Stimulated activated naive CD8-positive, alpha-beta T cell treated with anti-CD3 and anti-CD28 coated beads, Interleukin-15, Interleukin-2, amounts not matched to agents 100 ng/mL and 50 ng/mL, for 24 hours (primary cell): Measurements from ENCODE around the gene TRPM3.

Experiments used
- H3K27ac Mint-ChIP-seq: one replicate; pipeline ENCODE4 v1.8.0; 2021; ENCODE audit warnings: mild to moderate bottlenecking, mixed read lengths
- H3K27me3 Mint-ChIP-seq: one replicate; pipeline ENCODE4 v1.8.0; 2021; ENCODE audit warnings: mixed read lengths
- H3K36me3 Mint-ChIP-seq: one replicate; pipeline ENCODE4 v1.8.0; 2021; ENCODE audit warnings: low read depth, mixed read lengths
- H3K4me1 Mint-ChIP-seq: one replicate; pipeline ENCODE4 v1.8.0; 2021; ENCODE audit warnings: low read depth, mixed read lengths
- H3K4me3 Mint-ChIP-seq: one replicate; pipeline ENCODE4 v1.8.0; 2021; ENCODE audit warnings: mild to moderate bottlenecking, mixed read lengths
- H3K9me3 Mint-ChIP-seq: one replicate; pipeline ENCODE4 v1.8.0; 2021; ENCODE audit warnings: mixed read lengths

Gene TRPM3

DNA sequence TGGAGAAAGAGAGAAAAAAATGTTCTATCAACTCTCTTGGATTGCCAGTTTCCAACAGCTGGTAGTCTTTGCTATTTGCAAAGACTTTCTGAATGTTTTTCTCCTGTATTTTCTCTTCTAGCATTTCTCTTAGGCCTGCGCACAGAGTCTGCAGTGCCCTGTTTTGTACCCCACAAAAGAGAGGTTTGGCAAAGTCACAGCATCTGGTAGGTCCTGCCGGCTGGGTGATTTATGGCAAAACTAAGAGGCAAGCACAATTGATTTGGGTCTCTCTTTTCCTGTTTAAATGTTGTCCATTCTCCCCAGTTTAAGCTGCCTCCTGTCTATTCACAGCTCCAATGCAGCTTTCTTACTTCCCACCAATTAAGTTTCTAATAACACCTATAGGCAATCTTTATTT is 193.9 kb downstream of the TRPM3 start:
- H3K27ac Mint-ChIP-seq: no peak overlapping the region
- H3K27me3 Mint-ChIP-seq: no peaks in the 10 kb centered on the region
- no peaks in the 10 kb centered on the region for H3K36me3 Mint-ChIP-seq

DNA sequence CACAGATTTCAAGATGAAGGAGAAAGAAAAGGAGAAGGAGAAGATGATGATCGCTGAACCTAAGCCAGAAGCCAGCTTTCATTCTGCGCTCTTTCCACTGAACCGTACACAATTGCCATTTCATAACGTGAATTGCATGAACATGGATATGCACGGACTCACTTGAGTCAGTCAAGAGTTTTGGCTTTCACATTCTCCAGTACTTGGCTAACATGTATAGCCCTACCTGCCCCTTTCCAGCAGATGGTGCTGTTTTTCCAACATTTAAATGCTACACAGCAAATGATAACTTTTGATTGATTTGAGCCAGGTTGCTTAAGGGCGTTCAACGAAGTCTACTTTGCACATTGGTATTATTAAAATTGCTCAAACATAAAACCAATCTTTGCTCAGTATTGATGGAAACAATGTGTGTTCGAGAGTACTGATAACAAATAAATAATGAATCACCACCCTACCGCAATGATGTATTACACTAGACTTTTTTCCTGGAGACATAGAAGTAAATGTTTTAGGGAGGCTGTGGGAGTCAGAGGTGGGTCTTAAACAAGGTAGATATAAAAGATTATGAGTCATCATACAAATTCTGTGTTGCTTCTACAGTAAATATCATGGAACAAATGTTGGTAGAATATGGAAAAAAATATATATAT is 196.4 kb downstream of the TRPM3 start:
- Mint-ChIP-seq H3K4me3 (no peak overlapping the region), H3K4me1 (no peaks in the 10 kb centered on the region), H3K27me3 (no peaks in the 10 kb centered on the region), H3K9me3 (no peaks in the 10 kb centered on the region), H3K27ac (no peak overlapping the region), H3K36me3 (no peaks in the 10 kb centered on the region)

More for the DNA sequence above, 193.9 kb downstream of the TRPM3 start:
- Mint-ChIP-seq H3K9me3 (no peaks in the 10 kb centered on the region), H3K4me1 (no peaks in the 10 kb centered on the region), H3K4me3 (no peak overlapping the region)

DNA sequence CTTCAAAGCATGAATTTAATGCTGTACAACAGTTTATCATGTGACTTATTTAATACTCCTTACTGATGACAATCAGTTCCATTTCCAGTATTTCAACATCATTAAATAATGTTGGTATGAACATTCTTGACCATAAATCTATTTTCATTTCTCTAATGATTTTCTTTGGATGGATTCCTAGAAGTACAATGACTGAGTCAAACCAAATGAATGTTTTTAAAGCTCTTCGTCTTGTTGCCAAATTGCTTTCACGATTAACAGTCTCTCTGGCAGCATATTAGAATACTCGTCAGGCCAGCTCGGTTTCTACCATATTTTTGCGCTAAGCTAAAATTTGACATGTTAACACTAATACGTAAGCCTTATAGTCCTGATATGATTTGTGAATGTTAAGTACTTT is 197.0 kb downstream of the TRPM3 start:
- no peak overlapping the region for H3K4me3 Mint-ChIP-seq
- no peak overlapping the region for H3K27ac Mint-ChIP-seq
- no peaks in the 10 kb centered on the region for H3K27me3 Mint-ChIP-seq
- H3K9me3 Mint-ChIP-seq: no peaks in the 10 kb centered on the region
- no peaks in the 10 kb centered on the region for H3K4me1 Mint-ChIP-seq
- H3K36me3 Mint-ChIP-seq: no peaks in the 10 kb centered on the region

DNA sequence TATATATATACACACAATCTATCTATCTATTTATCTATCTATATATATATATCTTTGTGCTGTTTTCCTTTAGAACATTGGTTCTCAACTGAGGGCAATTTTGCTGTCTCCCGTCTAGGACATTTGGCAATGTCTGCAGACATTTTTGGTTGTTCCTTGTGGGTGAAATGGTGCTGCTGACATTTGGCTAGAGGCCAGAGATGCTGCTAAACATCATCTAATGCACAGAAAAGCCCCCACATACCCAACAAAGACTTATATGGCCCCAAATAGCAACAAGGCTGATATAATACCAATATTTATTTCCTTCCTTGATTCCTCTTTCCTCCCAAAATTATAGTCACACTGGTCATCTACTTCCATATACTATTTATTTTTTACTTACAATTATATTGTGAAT is 197.5 kb downstream of the TRPM3 start:
- H3K36me3 Mint-ChIP-seq: no peaks in the 10 kb centered on the region

GRCh38 chr9:70921136-70921535 is 200.3 kb downstream of the TRPM3 start:
- no peaks in the 10 kb centered on the region for H3K4me1 Mint-ChIP-seq
- no peaks in the 10 kb centered on the region for H3K27me3 Mint-ChIP-seq
- no peaks in the 10 kb centered on the region for H3K36me3 Mint-ChIP-seq
- H3K27ac Mint-ChIP-seq: no peak overlapping the region
- no peak overlapping the region for H3K4me3 Mint-ChIP-seq
- no peaks in the 10 kb centered on the region for H3K9me3 Mint-ChIP-seq

More for the DNA sequence above, 197.5 kb downstream of the TRPM3 start:
- no peaks in the 10 kb centered on the region for H3K4me1 Mint-ChIP-seq
- no peak overlapping the region for H3K4me3 Mint-ChIP-seq
- H3K27ac Mint-ChIP-seq: no peak overlapping the region
- H3K9me3 Mint-ChIP-seq: no peaks in the 10 kb centered on the region
- H3K27me3 Mint-ChIP-seq: no peaks in the 10 kb centered on the region

DNA sequence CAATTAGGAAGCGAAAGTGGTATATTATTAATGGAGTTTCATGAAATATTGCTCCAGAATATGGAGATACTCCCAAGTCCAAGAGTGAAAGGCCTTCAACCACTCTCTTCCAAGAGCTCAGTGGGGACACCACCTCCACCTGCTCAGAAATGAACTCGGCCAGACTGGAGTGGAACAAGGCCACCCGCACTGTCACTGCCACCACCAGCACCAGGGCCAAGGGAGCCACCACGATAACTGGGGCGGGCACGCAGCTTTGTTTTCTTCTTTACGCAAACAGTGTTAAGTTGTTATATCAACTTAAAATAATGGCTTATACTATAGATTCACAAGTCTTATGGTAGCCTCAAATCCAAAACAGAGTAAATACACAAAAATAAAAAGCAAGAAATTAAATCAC is 204.1 kb downstream of the TRPM3 start:
- Mint-ChIP-seq H3K9me3 (no peaks in the 10 kb centered on the region), H3K36me3 (no peaks in the 10 kb centered on the region), H3K4me1 (no peaks in the 10 kb centered on the region), H3K4me3 (no peak overlapping the region), H3K27ac (no peak overlapping the region), H3K27me3 (no peaks in the 10 kb centered on the region)

DNA sequence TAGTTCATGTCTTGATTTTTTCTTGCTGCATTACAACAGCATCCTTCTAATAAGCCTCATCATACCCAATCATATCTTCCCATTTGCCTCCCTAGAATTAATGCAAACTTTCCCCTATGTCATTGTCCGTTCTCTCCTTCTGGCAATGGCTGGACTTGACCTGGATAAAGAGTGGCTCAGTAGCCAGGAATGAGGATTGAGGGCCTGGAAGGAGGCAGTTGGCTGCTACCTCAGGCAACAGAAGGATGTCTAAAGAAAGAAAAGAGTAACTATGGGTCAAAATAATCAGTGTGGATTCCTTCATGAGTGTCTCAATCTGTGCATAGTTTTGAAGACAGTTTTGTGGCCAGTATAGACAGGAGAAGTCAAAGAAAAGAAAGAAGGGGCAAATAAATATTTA is 209.6 kb downstream of the TRPM3 start:
- H3K4me1 Mint-ChIP-seq: no peaks in the 10 kb centered on the region
- no peaks in the 10 kb centered on the region for H3K9me3 Mint-ChIP-seq
- no peak overlapping the region for H3K27ac Mint-ChIP-seq
- H3K36me3 Mint-ChIP-seq: no peaks in the 10 kb centered on the region
- H3K4me3 Mint-ChIP-seq: no peak overlapping the region
- no peaks in the 10 kb centered on the region for H3K27me3 Mint-ChIP-seq

DNA sequence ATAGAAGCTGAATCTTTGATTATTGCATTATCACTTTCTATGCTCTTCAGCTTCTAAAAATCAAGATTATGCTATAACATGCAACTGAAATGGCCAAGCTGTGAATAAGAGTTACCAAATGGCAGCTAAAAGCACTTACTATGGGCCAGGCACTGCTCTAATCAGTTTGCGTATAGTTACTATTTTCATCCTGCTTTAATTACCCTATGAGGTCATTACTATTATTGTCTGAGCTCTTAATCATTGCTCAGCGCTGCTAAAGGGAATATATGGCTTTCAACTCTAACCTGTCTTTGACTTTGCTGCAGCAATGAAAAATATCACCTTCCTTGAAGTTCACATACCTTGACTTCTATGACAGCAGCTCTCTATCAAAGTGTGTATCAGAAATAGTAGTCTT is 210.8 kb downstream of the TRPM3 start:
- no peaks in the 10 kb centered on the region for H3K36me3 Mint-ChIP-seq
- H3K27ac Mint-ChIP-seq: no peak overlapping the region
- no peaks in the 10 kb centered on the region for H3K9me3 Mint-ChIP-seq
- H3K4me3 Mint-ChIP-seq: no peak overlapping the region
- H3K27me3 Mint-ChIP-seq: no peaks in the 10 kb centered on the region
- H3K4me1 Mint-ChIP-seq: no peaks in the 10 kb centered on the region

DNA sequence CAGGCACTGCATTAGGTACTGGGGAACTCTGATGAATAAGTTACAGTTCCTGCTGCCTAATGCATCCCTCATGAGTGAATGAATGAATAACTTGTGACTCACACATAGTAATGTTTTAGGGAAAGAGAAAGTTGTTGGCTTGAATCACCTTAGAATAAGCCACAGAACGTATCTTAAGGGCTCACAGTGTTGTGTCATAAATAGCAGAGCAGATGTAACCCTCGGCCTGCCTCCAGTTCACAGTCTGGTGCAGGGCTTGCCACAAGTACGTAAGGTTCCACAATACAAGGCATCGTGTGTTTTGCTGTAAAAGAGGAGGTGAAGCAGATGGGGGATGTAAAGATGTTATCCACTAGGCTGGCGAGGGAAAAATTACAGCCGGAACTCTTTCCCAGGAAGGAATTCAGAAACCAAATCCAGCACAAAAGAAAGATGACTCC is 218.7 kb downstream of the TRPM3 start:
- no peak overlapping the region for H3K27ac Mint-ChIP-seq
- no peaks in the 10 kb centered on the region for H3K9me3 Mint-ChIP-seq
- H3K4me1 Mint-ChIP-seq: no peaks in the 10 kb centered on the region
- H3K27me3 Mint-ChIP-seq: no peaks in the 10 kb centered on the region
- no peaks in the 10 kb centered on the region for H3K36me3 Mint-ChIP-seq
- H3K4me3 Mint-ChIP-seq: no peak overlapping the region

DNA sequence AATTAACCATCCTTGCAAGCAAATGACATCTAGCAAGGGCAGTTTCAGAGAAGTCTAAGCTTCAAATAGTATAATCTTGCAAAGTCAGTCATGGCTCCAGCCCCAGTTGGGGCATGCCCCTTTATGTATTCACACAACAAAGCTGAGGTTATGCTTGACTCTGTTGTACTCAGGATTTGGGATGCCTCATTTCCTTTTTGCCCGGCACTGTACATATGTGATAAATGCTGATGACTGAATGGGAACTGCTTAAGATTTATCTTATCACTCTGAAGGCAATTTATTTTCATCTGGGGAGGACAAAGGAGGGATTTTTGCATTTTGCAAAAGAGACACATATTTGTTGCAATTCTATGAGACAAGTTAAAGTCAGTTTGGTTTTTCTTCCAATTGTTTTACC is 219.2 kb downstream of the TRPM3 start:
- Mint-ChIP-seq H3K27me3 (no peaks in the 10 kb centered on the region), H3K9me3 (no peaks in the 10 kb centered on the region), H3K4me1 (no peaks in the 10 kb centered on the region), H3K36me3 (no peaks in the 10 kb centered on the region), H3K4me3 (no peak overlapping the region), H3K27ac (no peak overlapping the region)

GRCh38 chr9:70901746-70902145 is 219.7 kb downstream of the TRPM3 start:
- H3K36me3 Mint-ChIP-seq: no peaks in the 10 kb centered on the region
- H3K4me3 Mint-ChIP-seq: no peak overlapping the region
- no peaks in the 10 kb centered on the region for H3K4me1 Mint-ChIP-seq
- H3K27ac Mint-ChIP-seq: no peak overlapping the region
- H3K27me3 Mint-ChIP-seq: no peaks in the 10 kb centered on the region
- H3K9me3 Mint-ChIP-seq: no peaks in the 10 kb centered on the region

DNA sequence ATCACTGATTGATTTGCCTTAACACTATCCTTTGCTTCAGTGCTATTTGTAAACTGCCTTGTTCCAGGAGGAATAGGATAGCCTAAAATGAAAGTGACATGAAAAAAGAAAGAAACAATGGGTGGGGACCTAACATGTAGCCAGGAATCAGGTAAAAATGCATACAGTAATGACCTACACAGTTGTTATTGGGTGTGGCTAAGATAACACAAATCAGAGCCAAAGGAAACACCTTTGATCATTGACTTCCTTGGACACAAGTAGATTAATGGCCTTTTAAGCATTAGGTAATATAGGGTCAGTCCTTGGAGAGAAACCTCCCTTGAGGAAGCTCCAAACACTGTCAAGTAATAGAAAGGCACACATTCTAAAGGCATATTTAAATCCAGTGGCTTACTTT is 220.4 kb downstream of the TRPM3 start:
- H3K9me3 Mint-ChIP-seq: no peaks in the 10 kb centered on the region
- no peak overlapping the region for H3K4me3 Mint-ChIP-seq
- no peak overlapping the region for H3K27ac Mint-ChIP-seq
- H3K27me3 Mint-ChIP-seq: no peaks in the 10 kb centered on the region
- no peaks in the 10 kb centered on the region for H3K36me3 Mint-ChIP-seq
- H3K4me1 Mint-ChIP-seq: no peaks in the 10 kb centered on the region

DNA sequence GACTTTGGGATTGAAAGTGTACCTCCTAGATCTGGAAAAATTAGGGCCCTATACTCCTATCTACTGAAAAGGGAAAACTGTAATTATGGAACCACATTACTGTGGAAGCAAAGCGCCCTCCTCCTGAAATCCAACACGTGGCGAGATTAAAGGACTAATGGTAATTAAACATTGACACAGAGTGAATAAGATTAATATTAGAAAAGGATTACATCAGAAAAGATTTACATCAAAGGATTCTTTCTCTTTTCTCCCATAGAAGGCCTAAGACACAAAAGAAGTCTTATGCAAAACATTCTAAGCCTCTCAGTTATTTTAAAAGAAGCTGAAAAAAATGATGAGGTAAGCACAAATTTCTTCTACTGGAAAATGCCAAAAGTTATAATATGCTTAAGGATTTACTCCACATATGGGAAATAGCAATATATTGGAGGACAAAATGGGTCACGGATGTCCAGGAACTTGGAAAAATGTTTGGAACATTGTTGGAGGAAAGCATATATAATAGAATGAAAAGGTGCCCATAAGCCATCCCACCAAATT is 227.8 kb downstream of the TRPM3 start:
- H3K4me3 Mint-ChIP-seq: no peak overlapping the region
- no peaks in the 10 kb centered on the region for H3K27me3 Mint-ChIP-seq
- no peak overlapping the region for H3K27ac Mint-ChIP-seq
- H3K36me3 Mint-ChIP-seq: no peaks in the 10 kb centered on the region
- H3K9me3 Mint-ChIP-seq: no peaks in the 10 kb centered on the region
- H3K4me1 Mint-ChIP-seq: no peaks in the 10 kb centered on the region

DNA sequence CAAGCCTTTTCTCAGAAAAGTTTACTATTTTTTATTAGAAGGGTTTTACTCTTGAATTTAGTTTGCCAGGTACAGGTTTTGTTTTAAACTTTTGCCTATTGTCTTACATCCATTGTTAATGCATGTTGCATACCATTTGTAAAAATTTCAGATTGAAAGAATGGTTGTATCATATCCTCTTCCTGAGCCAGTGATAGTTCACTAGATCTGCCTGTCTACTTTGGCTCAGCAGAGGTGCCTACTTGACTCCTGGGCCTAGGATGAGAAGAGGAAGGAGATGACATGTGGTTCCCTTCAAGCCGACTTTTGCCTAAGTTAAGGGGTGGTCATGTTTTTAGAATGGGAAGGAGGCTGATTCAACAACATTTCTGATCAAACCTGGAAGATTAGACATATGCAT is 232.9 kb downstream of the TRPM3 start:
- Mint-ChIP-seq H3K4me3 (no peak overlapping the region), H3K9me3 (no peaks in the 10 kb centered on the region), H3K27ac (no peak overlapping the region), H3K36me3 (no peaks in the 10 kb centered on the region), H3K27me3 (peaks cover 3% of the 10 kb centered on the region), H3K4me1 (no peaks in the 10 kb centered on the region)

DNA sequence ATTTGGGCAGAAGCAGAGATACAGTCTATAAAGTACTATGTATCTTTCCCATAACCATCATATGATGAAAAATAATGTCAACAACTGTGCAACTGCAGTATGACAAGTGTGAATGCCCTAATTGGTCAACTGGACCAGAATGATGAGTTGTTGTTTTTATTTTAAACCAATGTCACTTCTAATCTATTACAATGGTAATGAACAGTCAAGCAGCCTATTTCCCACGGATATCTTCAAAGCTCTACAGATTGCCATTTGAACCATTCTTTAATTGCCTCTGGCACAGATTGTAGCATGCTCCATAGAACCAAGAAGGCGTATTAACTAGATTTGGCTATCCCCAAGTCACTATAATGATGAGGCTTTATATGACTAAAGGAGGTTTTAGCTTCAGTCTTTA is 233.6 kb downstream of the TRPM3 start:
- Mint-ChIP-seq H3K27me3 (peaks cover 3% of the 10 kb centered on the region), H3K4me1 (no peaks in the 10 kb centered on the region), H3K9me3 (no peaks in the 10 kb centered on the region), H3K36me3 (no peaks in the 10 kb centered on the region), H3K4me3 (no peak overlapping the region), H3K27ac (no peak overlapping the region)
